Upper lobe of right lung (tissue), 1 donor: ENCODE results near the gene TRAF1. TPM values are rescaled to one million over a fixed set of nuclear protein-coding genes. Genes with fewer than 3 reads are reported as not detected.
A peak's percentile ranks its signal among the peaks of the same experiment; 100 is the strongest.

Experiments used
- ATAC-seq: fragments of 200-7000 bp; cut with Tn5 transposase; one replicate; pipeline ENCODE4 v1.9.1; 2020; ENCODE audit warnings: mild to moderate bottlenecking, moderate library complexity
- DNase-seq: peaks from one replicate; pipeline ENCODE4 v3.0.0-alpha.2; 2020
- H3K27ac ChIP-seq: fragments of 200-600 bp; one replicate; pipeline ENCODE4 v1.8.0; 2022
- H3K27me3 ChIP-seq: fragments of 200-600 bp; one replicate; pipeline ENCODE4 v1.8.0; 2022; ENCODE audit warnings: mild to moderate bottlenecking
- H3K36me3 ChIP-seq: fragments of 200-600 bp; one replicate; pipeline ENCODE4 v1.8.0; 2022
- H3K4me1 ChIP-seq: fragments of 200-600 bp; one replicate; pipeline ENCODE4 v1.8.0; 2022
- H3K4me3 ChIP-seq: fragments of 200-600 bp; one replicate; pipeline ENCODE4 v1.8.0; 2022; ENCODE audit warnings: mild to moderate bottlenecking
- H3K9me3 ChIP-seq: fragments of 200-600 bp; one replicate; pipeline ENCODE4 v1.8.0; 2022
- intact Hi-C: fragments of 100-400 bp; cut with DNase I; formaldehyde crosslinking; loops from one replicate; pipeline ENCODE4 v1.11.0; 2022
- total RNA-seq: library from RNA; stranded (reverse); fragmentation: NEBNext Ultra II Directional; extraction: Animal tissue kit (Norgen Biotek cat#: 25700); gene quantifications from one replicate; pipeline ENCODE4 v1.2.1, GENCODE V29; 2021
- TF ChIP-seq, protein P1 (sequence below): fragments of 200-600 bp; IDR thresholded peaks from one replicate; pipeline ENCODE4 v1.8.0; 2022; ENCODE audit warnings: antibody characterized with exemption
- donor health status: DM: no; HTN: yes; CAD: no; lungs with severe emphysema.

The TRAF1 gene
- total RNA-seq, 1 donor from 2014 or later: 6.0 TPM

DNA sequence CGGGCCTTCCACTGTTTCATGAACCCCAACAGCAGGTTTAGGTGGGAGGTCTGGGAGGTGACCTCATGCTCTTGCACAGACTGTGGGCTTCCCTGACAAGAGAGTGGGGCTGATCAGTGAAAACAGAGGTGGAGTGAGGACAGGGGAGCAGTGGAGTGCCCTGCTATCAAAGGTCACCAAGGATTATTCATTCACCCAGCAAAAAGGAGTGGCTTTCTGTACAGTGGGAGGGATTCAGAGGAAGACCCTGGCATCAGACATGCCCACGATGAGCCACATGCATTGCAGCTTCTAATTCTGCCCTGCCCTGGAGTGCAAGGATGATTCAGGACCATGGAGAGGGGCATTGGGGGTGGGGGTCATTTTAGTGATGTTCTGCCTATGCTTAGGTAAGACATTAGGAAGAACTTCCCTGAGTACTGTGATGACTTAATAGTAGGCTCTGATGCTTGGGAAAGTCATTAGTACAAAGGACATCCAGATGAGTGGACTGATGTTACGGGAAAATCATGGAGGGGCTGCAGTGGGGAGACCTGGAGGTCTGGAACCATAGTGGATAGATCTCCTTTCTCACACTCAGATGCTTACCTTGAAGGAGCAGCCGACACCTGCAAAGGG, 12.8 kb downstream of the TRAF1 start:
- Histone ChIP-seq H3K27me3 (no peaks in the 10 kb centered on the region), H3K36me3 (peaks cover 7% of the 10 kb centered on the region), H3K4me1 (peaks cover 13% of the 10 kb centered on the region), H3K27ac (no peak overlapping the region), H3K9me3 (no peaks in the 10 kb centered on the region), H3K4me3 (no peak overlapping the region)
- DNase-seq (no peak), ATAC-seq (no peak)
- TF ChIP-seq, protein P1, sequence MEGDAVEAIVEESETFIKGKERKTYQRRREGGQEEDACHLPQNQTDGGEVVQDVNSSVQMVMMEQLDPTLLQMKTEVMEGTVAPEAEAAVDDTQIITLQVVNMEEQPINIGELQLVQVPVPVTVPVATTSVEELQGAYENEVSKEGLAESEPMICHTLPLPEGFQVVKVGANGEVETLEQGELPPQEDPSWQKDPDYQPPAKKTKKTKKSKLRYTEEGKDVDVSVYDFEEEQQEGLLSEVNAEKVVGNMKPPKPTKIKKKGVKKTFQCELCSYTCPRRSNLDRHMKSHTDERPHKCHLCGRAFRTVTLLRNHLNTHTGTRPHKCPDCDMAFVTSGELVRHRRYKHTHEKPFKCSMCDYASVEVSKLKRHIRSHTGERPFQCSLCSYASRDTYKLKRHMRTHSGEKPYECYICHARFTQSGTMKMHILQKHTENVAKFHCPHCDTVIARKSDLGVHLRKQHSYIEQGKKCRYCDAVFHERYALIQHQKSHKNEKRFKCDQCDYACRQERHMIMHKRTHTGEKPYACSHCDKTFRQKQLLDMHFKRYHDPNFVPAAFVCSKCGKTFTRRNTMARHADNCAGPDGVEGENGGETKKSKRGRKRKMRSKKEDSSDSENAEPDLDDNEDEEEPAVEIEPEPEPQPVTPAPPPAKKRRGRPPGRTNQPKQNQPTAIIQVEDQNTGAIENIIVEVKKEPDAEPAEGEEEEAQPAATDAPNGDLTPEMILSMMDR: no peak
- intact Hi-C loops: no loop called here

DNA sequence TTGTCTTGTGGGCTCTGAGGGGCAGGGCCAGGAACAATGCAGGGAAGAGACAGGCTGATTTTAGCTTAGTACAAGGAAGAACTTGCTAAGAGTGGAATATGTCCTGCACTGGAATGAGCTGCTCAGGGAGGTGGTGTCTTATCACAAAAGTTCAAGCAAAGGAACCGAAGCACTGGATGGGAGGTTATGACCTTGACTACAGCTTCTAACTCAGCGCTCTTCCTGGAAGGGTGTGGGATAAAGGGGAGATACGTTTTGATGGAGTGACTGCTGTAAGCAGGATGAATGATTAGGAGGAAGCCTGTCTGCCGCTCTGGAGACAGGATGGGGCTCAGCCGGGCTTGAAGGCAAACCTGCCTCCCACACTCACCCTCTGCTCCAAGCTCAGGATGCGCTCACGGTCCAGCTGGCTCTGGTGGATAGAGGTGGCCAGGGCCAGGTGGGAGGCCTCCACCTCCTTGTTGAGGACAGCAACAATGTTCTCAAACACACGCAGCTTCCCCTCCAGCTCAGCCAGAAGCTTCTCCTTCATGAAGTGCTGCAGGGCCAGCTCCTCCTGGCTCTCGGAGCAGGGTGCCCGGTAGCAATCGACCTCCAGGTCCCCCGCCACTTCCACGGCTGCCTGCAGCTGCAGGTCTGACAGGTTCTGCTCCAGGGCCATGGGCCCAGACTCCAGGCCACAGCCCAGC, 13.5 kb downstream of the TRAF1 start:
- Histone ChIP-seq H3K4me3 (no peak overlapping the region), H3K4me1 (peaks cover 10% of the 10 kb centered on the region), H3K27me3 (no peaks in the 10 kb centered on the region), H3K27ac (no peak overlapping the region), H3K9me3 (no peaks in the 10 kb centered on the region), H3K36me3 (peaks cover 7% of the 10 kb centered on the region)
- TF ChIP-seq, protein P1: no peak
- intact Hi-C loops: no loop called here
- DNase-seq (no peak), ATAC-seq (no peak)

DNA sequence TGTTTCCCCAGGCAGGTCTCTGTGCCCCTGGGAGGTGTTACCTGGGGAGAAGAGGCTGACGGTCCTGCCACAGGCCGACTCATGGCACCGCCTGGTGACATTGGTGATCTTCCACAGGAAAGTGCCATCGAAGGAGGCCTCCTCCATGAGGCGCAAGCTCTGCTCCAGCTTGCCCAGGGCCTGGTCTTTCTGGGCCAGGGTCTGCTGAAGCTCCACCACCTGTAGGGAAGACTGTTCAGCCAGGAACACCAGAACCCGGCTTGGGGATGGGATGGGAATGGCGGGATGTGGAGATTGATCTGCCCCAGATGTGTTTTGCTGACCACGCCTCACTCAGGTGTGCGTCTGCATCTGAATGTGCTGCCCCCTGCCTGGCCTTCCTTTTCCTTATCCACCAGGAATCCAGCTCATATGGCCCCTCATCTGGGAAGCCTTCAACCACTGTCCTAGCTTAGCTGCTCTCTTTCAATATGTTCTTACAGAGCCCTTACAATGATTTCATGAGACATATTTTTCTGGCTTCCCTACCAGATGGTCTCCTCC, 15.2 kb downstream of the TRAF1 start:
- Histone ChIP-seq H3K9me3 (no peaks in the 10 kb centered on the region), H3K27me3 (no peaks in the 10 kb centered on the region), H3K4me3 (no peak overlapping the region), H3K4me1 (peaks cover 6% of the 10 kb centered on the region), H3K27ac (no peak overlapping the region), H3K36me3 (peaks cover 7% of the 10 kb centered on the region)
- TF ChIP-seq, protein P1: no peak
- intact Hi-C loops: no loop called here
- ATAC-seq: no peak
- DNase-seq: no peak

DNA sequence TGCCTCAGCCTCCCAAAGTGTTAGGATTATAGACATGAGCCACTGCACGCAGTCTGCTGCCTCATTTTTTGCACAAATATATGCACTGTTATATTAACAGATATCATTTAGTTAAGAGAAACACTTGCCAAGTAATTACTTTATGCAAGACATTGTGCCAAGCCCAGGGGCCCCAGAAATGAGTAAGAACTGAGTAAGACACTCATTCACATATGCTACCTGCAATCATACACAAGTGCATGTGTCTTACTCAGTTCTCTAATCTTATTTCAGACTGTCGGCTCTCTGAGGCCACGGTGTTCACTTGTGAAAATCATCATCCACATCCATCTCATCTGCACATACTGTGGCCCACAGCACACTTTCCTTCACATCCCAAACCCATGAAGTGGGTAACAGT, 16.0 kb downstream of the TRAF1 start:
- H3K36me3 ChIP-seq: peaks cover 7% of the 10 kb centered on the region
- H3K27ac ChIP-seq: no peak overlapping the region
- no peak for ATAC-seq
- H3K4me3 ChIP-seq: no peak overlapping the region
- intact Hi-C loops: no loop called here
- no peak for DNase-seq
- H3K27me3 ChIP-seq: no peaks in the 10 kb centered on the region
- no peaks in the 10 kb centered on the region for H3K9me3 ChIP-seq
- no peaks in the 10 kb centered on the region for H3K4me1 ChIP-seq
- TF ChIP-seq, protein P1: no peak

DNA sequence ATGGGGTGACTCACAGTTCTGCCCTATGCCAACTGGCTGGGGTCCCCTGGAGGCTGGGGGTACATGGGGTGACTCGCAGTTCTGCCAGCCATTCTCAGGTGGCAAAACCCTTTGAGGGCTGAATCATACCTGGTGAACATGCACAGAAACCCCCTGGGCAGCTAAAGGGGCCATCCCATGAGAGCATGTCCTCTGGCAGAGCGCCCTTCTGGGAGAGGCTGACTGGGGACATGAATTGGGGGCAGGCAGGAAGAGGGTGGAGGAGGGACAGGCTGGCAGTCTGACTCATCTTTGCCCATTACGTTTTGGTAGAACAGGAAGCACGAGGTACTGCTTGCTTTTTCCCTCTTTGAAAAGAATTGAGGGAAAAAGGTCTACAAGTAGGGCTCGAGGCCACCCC, 16.7 kb downstream of the TRAF1 start:
- Histone ChIP-seq H3K9me3 (no peaks in the 10 kb centered on the region), H3K4me3 (no peak overlapping the region), H3K27ac (no peak overlapping the region), H3K36me3 (peaks cover 7% of the 10 kb centered on the region), H3K27me3 (no peaks in the 10 kb centered on the region), H3K4me1 (no peaks in the 10 kb centered on the region)
- TF ChIP-seq, protein P1: no peak
- intact Hi-C loops: no loop called here
- DNase-seq (no peak), ATAC-seq (peak; percentile 25)
